GM21737 (cell line): ENCODE results near the gene ASB13.
"Not testable (repeated sequence)": the region's sequence is repeated elsewhere in the genome, so short reads cannot be mapped to it uniquely, and the experiment has no call there.

Experiments used
- ATAC-seq: cut with Tn5 transposase; IDR thresholded peaks from one replicate; pipeline ENCODE4 v1.9.1; 2021; ENCODE audit warnings: mild to moderate bottlenecking, moderate library complexity; ENCODE audit not compliant: unreplicated experiment

The ASB13 gene

DNA sequence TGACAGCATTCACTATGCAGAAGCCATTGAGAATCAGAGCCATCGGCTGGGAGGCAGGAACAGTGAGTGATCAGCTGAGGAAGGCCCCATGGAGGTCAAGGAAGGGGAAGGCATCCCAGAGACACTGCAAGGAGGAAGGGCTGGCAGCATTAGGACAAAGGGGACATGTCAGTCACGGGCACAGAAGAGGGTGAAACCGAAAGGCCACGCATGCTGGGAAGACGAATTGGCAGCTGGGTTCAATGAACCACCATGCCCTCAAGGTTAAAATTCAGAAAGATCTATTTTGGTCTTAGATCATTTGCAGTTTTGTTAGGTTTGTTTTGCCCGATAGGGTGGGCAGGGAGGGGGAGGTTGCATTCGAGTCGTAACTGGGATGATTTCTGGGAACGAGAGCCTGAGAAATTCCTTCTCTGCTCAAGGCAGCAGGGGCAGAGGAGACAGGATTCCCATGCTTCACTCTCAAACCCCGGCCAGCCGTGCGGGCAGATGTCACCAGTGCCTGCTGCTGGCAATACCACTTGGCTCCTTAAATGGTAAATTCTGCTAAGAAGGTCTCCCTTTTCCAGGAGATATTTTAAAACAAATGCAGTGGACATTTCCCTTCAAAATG, 57.7 kb downstream of the ASB13 start:
- no peak for ATAC-seq

DNA sequence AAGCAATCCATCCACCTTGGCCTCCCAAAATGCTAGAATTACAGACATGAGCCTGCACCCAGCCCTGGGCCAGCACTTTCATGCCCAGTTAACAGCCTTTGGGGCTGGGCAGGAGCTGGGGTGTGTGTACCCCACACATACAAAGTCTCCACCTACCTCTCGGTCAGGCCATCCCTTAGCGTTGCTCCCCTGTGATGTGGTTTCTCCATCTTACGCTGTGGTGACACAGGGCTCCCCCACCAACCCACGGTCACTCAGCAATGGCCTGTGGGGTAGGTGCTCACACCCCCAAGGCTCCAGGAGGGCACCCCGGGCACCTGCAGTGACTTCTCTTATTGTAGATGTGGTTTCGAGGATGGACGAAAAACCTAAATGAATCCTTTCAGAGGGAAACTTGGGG, 58.8 kb downstream of the ASB13 start:
- ATAC-seq: no peak

DNA sequence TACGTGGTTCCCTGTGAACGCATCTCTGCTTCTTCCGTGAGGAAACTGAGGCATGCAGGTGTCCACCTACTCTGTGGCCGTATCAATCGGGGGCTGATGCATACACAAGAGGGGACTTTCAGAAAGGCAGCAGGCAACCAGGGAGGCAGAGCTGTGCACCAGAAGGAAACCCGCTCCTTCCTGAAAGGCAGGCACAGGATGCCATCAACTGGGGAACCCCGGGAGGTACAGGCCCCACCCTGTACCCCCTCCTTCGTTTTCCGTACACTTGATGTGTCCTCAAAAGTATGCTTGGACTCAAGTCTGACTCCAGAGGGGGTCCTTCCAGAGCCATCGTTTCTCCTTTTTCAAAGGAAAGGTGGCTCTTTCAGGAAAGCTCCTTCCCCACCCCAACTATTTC, 59.5 kb downstream of the ASB13 start:
- ATAC-seq: no peak

DNA sequence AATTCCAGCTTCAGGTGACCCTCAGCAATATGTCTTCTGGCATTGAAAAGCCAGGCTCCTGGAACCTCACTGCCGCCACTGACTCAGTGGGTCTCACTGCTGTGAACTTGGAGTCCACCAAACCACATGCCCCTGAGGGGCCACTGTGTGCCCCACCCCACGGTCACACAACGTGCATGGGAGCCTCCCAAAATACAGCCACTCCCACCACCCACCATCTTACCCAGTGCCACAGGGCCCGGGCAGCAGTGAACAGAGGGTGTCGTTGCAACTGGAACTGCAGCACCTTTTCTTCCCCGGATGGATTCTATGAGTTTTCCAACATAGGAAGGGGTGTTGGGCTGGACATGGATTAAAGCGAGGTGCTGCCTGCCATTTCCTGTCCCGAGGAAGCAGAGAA, 60.1 kb downstream of the ASB13 start:
- no peak for ATAC-seq

DNA sequence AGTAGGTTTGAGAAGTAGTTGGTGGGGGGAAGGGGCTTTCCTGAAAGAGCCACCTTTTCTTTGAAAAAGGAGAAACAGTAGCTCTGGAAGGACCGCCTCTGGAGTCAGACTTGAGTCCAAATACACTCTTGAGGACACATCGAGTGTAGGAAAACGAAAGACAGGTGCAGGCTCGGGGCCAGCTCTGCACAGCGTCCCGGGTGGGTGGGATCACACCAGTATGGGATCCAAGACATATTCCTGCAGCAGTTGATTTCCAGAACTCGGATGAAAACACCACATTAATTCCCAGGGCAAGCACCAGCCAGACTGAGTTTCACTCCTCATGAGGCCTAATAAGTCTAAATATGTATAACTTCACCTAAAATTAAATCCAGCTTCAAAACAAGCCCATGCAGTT, 61.4 kb downstream of the ASB13 start:
- no peak for ATAC-seq

DNA sequence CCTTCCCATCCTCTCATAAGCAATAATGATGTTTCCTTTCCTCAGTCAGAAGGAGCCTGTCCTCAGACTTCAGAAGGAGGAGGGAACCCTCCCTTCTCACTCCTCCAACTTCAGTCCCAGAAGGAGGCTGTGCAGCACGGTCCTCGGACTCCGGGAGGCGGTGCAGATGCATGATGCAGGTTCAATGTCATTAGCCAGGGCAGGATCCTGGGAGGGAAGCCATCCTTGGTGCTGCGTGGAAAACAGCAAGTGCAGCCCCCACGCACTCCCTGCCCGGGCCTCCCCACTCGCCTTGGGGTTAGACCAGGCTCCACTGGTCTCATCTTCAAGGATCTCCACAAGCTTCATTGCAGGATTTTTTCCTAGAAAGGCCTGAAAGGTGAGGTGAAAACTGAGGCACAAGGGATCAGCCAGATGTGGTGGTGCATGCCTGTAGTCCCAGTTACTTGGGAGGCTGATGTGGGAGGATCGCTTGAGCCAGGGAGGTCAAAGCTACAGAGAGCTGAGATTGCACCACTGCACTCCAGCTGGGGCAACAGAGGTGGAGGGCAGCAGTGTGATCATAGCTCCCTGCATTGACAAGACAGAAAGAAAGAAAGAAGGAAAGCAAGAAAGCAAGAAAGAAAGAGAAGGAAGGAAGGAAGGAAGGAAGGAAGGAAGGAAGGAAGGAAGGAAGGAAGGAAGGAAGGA, 62.0 kb downstream of the ASB13 start:
- no peak for ATAC-seq

DNA sequence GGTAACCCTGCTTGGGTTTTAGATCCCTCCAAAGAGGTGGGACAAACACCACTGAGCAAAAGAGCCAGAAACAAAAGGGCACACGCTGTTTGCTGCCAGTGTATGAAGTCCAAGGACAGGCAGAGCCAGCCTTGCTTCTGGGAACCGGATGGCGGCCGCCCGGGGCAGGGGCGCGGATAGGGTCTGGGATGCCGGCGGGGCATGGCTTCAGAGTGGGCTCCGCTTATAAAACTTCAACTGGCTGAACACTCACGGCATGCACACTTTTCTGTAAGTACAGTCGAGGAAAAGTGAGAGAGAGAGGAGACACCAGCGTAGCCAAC, 62.6 kb downstream of the ASB13 start:
- ATAC-seq: no peak

DNA sequence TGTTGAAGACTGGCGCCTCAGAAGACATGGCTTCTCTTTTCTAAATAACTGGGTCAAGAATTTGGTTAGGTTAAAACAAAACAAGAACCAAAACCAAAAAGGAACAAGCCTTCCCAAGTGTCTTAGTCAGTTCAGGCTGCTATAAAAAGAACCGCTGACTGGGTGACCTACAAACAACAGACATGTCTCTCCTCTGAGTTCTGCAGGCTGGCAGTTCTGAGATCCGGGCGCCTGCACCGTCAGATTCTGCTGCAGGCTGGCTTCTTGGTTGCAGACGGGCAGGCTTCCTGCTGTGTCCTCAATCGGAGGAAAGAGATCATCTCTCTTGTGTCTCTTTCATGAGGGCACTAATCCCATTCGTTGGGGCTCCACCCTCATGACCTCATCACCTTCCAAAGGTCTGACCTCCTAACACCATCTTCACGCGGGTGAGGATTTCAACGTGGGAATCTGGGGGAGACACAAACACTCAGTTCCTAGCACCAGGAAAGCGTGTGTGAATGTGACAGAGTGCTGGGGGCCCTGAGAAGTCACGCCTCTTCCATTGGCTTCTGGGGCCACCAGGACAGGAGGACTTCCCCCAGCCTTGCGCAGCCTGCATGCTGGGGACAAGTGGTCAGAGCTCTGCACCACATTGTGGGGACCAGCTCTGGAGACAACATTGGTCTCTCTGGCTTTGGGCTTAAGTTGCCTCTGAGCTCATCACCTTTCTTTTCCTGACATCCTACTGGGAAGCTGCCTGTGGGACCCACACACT, 63.1 kb downstream of the ASB13 start:
- no peak for ATAC-seq

DNA sequence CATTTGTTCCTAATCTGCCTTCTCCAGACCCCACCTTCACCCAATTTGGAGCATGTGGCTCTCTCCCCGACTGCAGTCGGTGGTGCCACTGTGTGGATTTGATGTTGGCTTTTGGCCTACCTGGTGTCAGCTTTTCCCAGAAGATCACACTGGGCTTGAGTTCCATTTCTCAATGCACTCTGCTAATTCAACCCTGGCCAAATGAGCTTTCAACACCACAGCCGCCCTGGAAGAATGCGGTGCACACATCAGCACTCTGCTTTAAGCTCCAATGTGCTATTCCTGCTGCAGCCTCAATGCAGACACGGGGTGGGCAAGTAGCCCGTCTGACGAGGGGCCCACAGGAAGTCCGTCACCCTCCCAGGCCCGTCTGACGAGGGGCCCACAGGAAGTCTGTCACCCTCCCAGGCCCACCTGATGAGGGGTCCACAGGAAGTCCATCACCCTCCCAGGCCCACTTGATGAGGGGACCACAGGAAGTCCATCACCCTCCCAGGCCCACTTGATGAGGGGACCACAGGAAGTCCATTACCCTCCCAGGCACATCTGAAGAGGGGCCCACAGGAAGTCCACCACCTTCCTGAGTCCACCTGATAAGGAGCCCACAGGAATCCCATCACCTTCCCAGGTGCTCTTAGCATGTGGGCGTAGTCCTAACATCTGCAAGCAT, 64.4 kb downstream of the ASB13 start:
- ATAC-seq: no peak

DNA sequence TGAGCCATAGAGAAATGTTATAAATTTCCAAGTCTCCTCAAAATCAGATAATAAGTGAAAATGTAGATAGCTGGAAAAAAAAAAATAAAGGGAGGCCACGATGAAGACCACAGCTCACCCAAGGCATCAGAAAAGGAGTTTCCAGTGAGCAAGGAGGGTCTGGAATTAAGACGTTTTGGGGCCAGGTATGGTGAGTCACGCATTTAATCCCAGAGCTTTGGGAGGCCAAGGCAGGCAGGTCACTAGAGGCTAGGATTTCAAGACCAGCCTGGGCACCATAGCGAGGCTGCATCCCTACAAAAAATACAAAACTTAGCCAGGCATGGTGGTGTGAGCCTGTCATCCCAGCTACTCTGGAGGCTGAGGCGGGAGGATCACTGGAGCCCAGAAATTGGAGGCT, 65.5 kb downstream of the ASB13 start:
- ATAC-seq: no peak

DNA sequence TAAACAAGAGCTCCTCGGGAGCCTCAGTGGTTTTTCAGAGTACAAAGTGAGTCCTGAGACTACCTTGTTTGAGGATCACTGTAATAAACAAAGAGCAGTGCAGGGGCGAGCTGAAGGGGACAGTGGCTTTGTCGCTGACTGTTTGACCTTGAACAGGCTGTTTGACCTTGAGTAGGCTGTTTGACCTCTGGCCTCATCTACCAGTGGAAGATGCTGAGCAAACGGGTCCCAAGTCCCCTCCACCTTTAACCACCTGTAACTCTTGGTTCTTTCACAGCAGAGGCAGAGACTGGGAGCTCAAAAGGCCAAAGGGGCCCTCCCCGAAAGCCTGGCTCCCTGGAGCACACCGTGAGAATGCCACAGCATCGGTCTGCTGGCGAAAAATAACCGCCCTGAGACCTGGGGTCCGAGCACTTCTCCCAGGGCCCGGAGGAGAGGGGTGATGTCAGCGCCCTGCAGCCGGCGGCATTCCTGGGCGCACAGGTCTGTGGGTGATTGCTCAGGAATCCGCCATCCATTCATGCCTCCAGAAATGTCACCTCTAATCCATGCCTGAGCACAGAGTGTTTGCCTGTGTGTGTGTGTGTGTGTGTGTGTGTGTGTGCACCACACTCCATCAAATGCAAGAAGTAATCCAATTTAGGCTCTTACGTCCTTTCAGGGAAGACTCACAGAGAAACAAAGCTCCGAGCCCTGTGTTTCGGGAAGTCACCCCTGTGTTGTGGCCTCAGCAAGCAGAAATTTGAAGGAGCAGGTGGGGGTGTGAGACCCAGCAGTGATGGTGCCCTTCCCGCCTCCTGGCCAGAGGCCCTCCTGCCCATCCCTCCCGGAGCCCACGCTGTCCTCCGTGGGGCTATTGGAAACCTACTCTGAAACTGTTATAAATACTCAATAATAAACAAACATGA, 66.5 kb downstream of the ASB13 start:
- no peak for ATAC-seq

DNA sequence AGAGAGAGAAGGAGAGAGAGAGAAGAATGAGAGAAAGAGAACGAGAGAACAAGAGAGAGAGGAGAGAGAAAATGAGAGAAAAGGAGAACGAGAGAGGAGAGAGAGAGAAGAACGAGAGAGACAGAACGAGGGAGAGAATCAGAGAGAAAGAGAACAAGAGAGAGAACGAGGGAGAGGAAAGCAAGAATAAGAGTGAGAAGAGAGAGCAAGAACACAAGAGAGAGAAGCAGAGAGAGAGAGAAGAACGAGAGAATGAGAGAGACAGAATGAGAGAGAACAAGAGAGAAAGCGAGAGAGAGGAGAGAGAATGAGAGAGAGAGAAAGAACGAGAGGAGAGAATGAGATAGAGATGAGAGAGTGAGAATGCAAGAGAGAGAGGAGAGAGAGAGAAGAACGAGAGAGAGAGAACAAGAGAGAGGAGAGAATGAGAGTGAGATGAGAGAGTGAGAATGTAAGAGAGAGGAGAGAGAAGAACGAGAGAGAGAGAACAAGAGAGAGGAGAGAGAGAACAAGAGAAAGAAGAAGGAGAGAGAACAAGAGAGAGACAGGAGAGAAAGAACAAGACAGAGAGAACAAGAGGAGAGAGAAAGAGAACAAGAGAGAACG, 68.2 kb downstream of the ASB13 start:
- no peak for ATAC-seq

DNA sequence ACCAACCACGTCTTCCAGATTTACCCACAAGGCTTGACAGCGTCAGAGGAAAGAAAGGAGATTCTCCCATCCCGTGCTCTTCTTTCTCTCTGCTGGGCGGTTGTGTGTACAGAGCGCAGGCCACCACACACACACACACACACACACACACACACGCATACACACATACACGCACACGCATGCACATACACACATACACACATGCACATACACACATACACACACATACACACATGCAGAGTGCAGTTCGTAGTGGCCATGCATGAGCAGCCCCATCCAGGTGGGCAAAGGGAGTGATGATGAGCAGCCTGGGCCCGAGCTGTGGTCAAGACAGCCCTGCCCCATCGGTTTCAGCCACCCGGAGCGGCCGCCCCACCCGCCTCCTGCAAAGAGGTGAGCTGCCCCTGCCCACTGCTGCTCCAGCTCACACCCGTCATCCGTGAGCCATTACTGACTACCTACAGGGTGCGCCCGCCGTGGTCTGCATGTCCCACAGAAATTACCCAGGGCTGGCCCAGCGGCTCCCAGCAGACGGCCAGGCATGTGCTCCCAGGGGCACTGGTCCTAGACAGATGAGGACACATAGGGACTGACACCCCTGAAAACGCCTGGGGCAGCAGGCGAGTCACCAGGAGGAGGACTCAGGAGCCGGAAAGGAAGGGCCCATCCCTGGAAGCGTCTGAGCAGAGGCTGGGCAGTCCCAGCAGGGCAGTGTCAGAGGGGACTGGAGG, 69.6 kb downstream of the ASB13 start:
- ATAC-seq: no peak

DNA sequence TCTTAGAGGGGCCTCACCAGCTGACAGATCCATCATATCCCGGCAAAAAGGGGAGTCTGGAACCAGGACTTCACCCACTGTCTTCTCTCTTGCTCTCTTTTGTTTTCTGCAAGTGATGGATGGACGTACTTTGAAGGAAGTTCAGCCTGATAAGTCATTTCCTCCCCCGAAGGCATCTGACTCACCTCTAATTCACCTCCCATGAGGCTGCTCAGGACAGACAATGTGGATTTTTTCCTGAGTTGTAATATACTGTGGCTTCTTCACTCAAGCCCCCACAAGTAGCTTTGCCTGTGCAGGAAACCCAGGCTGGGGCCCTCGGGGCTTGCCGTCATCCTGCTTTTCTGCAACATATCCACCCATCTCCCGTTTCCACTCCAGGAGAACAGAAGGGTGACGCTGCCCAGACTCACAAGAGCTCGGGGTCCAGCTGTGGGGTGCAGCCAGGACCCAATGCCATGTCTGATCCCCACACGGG, 70.4 kb downstream of the ASB13 start:
- no peak for ATAC-seq

DNA sequence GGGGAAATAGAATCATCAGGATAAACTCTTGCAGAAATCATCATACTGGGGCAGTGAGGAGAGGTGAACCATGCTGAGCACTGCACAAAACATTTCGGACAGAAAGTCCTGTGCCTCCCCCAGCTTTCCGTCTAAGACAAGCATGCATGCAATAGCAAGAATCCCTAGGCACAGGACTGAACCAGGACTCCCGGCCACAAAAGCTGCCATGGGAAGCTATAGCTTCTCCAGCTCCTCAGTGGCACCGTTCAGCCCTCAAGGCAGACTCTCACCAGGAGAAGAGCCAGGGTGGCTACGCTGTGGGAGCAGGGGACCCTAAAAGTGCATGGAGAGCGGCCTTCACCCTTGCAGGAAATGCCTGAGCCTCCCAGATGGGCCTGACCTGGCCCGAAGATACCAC, 70.8 kb downstream of the ASB13 start:
- no peak for ATAC-seq

DNA sequence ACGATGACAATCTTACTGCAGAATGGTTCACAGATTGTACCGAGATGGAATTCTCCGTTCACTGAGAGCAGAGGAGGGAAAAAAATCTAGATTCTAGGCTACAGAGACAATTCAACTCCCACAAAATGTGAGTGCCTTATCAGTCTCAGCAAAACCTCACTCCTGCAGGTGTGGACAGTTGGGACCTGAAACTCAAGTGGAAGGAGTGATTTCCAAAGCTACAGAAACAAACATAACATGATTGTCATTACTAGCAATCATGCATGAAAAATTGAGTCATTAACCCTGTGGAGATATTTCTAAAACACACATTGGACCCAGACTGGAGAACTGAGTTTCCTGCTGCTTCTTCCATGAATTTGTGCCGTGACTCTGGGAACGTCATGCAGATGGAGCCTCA, 71.3 kb downstream of the ASB13 start:
- no peak for ATAC-seq

DNA sequence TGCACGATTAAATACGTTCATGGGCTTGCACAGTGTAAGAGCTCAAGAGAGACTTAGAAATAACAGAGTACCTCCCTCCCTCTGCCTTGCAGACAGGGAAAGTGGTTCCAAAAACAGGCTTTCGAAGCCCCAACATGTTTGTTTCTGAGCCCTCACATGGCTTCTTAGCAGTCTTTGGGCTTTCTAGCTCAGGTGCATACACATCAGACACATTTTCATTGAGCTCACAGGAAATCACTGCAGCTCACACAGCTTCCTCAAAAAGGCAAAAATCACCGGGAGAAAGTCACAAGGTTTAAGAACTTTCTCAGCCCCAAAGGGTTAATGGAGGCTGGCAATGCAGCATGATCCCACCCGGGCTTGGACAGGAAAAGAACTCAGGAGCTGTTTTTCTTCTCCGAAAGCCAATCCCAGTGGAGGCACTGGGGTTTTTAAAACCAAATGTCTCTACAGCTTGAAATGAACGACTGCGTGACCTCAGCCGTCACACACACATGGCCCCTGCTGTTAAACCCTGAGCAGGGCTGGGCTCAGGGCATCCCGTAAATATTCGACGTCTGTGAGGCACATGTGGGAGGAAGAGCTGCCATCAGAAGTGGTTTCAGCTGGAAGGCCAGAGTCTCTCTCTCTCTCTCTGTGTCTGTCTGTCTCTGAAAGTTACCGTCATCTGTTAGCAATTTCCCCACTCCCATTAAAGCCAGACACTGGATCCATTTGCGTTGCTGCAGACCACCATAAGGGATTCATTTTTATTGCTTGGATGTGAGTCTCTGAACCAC, 71.9 kb downstream of the ASB13 start:
- ATAC-seq: no peak

DNA sequence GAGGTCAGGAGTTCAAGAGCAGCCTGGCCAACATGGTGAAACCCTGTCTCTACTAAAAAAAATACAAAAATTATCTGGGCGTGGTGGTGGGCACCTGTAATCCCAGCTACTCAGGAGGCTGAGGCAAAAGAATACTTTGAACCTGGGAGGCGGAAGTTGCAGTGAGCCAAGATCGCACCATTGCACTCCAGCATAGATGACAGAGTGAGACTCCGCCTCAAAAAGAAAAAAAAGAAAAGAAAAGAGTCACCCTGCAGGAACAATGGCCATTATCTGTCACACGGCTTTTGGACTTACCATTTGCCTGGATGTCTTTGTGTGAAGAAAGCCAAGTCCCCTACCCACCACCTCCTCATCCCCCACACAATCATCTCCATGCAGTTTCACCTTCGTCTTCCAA, 73.0 kb downstream of the ASB13 start:
- ATAC-seq: not testable (repeated sequence)

DNA sequence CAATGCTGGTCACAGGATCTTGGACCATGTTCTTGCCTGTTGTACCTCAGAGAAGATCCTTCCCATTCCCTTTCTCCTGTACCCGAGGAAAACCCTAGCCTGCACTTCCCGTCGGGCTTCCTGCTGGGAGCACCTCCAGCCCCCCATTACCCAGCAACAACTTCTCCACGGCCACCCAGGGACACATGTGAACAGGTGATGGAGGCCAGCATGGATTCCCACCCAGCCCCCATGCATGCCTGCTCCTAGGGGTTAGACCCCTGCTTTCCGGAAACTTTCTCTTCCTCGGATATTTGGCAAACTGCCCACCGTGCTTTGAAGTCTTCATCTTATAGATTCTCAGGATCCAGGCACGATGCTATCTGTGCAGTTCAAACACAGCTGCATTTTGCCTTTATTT, 74.3 kb downstream of the ASB13 start:
- no peak for ATAC-seq
